Ecto neural progenitor cell (in vitro differentiated cells): ENCODE measurements around the gene RMP24.
"Not testable (repeated sequence)": the region's sequence is repeated elsewhere in the genome, so short reads cannot be mapped to it uniquely, and the experiment has no call there.

Source experiments
- DNase-seq: peaks from one replicate; pipeline ENCODE4 v3.0.0-alpha.2; 2018; ENCODE audit warnings: low spot score

Gene RMP24

DNA sequence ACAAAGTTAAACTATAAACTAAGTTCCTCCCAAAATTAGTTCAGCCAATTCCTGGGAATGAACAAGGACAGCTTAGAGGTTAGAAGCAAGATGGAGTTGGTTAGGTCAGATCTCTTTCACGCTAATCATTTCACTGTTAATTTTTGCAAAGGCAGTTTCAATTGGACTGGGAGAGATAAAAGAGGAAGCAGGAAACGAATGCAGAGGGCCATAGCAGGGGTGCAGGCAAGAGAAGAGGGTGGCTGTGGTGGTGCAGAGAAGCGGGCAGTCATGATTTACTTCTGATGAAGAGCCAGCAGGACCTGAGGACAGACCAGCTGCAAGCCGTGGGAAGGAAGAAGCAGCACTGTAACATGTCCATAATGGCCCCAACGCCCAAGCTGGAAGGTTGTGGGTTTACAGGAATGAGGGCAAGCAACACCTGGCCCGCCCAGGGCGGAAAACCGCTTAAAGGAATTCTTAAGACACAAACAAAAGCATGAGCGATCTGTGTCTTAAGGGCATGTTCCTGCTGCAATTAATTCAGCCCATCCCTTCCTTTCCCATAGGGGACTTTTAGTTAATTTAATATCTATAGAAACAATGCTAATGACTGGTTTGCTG is 4.1 kb upstream of the RMP24 start:
- no peak for DNase-seq

DNA sequence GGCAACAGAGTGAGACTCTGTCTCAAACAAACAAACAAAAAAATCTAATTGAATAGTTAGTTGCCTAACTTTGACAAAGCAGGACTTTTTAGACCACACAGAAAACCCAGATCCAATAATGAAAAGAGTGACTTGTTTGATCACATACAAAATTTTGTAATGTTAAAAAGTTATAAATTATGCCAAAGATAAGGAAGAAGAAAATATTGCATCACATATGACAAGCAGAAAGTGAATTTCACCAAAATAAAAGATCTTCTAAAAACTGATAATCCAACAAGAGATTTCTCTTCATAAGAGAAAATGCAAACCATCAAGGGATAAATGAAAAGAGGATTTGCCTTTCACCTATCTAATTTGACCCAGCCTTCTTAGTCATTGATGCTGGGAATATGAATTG is 2.8 kb upstream of the RMP24 start:
- no peak for DNase-seq

DNA sequence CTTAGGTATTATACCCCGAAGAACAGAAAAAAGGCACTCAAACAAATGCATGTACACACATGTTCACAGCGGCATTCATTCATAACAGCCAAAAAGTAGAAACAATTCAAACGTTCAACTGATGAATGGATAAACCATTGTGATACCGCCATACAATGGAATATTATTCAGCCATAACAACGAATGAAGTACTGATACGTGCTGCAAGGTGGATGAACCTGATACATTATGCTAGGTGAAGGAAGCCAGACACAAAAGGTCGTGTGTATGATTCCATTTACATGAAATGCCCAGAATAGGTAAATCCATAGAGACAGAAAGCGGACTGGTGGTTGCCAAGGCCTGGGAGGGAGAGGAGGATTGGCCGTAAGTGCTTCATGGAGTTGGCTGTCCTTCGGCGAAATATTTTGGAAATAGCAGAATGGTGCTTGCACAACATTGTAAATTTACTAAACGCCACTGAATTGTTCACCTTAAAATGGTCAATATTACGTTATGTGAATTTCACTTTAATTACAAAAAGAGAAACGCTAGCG is 750 bp upstream of the RMP24 start:
- DNase-seq = no peak

DNA sequence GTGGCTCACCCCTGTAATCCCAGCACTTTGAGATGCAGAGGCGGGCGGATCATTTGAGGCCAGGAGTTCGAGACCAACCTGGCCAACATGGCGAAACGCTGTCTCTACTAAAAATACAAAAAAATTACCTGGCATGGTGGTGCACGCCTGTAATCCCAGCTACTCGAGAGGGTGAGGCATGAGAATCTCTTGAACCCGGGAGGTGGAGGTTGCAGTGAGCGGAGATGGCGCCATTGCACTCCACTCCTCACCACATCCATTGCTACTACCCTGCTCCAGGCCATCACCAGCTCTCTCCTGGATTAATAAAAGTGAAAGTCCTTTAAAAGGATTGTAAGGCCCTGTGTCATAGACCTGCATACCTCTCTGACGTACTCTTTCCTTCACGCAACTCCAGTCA is 1.2 kb downstream of the RMP24 start:
- no peak for DNase-seq

DNA sequence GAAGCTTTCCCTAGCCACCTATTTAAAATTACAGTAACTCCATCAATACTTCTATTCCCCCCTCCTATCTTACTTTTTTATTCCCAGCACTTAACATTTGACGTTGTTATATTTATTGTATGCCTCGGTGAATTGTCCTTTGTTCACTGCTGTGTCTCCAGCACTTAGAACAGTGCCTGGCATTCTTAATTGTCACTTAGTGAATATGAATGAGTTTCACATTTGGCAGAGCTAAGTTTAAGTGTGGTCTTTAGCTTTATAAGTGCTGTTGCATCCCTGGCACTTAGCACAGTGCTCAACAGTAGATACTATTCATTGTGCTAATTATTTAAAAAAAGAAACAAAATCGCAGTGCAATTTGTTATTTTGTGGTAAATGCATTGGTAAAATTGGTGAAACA is 1.7 kb downstream of the RMP24 start:
- no peak for DNase-seq

DNA sequence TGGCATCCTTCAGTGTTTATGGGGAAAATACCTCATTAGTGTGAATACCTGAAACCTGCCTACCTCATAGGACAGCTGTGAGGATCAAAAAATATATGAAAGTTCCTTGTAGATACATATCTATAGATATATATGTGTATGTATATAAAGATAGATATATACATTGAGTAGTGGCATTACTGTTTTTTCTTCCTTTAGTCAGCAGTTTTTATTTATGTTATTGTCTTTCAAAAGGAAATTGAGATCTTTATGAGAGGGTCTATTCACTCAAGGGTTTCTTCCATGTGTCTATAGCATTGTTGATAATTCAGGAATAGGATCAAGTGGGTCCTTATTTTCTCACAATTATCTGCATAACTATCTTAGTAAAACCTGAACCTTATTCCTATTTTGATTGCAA is 6.6 kb downstream of the RMP24 start:
- DNase-seq = no peak

DNA sequence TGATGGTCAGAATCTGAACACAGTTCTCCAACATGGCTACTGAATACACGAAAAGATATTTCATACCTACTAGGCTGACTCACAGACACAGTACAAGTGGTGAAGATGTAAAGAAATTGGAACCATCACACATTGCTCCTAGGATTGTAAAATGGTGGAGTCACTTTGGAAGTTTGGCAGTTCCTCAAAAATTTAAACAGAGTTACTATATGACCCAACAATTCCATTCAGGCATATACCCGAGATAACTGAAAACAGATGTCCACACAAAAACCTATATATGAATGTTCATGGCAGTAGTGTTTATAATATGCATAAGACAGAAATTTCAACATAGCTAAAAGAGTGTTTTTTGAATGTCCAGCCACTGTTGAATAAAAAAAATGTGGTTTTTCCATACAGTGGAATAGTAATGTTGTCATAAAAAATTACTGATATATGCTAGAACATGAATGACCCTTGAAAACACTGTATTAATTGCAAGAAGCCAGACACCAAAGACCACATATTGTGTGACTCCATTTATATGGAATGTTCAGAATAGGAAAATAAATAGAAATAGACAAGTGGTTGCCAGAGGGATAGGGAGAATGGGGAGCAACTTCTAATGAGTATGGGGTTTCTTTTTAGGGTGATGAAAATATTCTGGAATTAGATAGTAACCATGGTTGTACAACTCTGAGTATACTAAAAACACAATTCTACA is 10.1 kb downstream of the RMP24 start:
- no peak for DNase-seq

DNA sequence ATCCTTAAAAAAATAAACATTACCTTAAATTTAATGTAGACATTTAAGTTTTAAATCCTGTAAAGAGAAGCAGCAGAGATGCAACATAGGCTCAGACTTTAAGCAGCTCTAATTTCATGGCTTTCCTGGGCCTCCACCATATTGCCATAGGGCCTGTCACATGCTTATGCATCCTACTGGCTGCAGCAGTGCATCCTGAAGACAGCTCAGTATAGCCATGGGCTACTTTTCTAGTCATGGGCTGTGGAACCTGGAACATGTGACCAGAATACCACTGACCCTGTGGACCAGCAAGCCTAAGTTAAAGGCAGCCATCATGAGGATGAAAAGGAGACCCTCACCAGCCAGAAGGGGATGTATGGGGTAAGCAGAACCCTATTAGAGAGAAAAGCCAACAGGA is 10.7 kb downstream of the RMP24 start:
- no peak for DNase-seq

DNA sequence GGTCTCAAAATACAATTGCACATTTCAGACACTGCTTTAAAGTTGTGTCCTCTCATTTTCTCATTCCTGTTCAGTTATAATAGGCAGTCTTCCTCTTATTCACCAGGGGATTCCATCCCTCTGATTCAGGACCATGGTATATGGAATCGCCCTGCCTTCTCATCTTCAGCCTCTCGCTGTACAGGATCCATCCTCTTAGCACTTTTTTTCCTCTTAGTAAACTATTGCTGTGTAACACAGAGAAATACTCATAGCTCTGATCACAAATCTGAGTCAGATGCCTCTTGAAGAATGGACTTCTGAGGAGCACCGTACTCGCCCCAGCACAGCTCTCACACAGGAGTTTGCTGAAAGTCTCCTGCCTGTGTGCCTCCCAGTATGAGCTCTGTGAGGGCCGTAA is 11.3 kb downstream of the RMP24 start:
- DNase-seq = no peak

DNA sequence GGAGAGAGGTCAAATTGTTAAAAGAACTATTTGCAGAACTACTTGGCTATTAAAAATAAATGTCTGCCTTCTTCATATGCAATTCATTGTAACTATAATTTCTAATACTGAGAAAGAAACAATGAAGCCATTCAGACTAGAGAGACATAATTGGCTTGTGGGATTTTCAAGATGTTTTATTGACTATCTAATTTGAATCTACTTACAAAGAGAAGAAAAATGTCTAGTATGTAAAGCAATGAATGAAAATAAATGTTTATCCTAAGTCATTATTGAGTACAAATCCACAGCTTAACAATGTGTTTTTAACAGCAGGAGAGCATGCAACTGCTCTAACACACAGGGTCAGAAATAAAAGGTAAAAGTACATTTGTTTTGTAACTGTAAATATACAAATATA is 19.2 kb downstream of the RMP24 start:
- no peak for DNase-seq

DNA sequence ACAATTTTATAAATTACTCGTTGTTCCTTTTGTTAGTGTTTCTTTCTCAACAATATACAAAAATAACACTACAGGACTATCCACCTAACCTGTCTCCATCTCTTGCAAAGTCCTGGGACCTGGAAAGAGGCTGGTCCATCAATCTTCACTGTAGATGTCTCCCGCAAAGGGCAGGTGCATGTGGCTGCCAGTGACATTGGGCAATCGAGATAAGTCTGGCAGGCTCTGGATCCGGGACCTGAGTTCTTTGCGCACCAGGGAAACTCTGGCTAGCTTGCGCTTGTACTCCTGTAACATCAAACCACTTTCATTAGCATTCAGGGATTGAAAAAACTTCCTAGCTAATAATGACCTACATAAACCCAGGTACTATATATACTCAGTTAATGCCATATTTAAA is 20.5 kb downstream of the RMP24 start:
- no peak for DNase-seq

DNA sequence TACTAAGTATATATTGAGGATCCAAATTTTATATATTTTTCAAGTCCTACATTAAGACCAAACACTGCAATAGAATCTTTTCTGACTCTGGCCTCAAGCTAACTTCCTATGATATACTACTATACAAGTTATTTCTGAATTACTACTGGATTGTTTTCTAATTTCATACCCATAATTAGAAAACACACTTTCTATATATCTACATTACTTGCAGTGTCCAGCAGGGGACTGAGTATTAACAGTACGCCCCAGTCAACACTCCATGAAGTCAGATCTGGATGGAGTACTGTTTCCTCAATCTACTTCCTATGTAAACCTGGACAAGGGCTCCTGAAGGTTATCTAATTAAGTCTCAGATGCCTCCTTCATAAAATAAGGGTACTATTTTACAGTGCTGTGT is 26.5 kb downstream of the RMP24 start:
- no peak for DNase-seq

DNA sequence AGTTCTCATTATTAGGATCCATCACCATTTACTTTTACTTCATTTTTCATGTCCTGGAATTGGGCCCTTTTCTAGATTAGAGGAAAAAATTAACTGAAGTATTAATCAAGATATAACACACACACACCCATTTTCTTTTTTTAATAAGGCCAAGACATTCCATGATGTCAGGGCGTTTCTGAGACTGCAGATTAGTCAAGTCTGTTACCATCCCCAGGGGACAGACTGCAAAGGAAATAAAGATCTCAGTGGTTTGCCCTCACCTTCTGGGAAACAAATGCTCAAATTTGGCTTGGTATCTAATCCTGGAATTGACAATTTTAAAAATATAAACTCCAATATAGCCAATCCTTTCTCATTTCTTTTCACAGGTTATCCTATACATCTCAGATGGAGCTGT is 27.4 kb downstream of the RMP24 start:
- no peak for DNase-seq

DNA sequence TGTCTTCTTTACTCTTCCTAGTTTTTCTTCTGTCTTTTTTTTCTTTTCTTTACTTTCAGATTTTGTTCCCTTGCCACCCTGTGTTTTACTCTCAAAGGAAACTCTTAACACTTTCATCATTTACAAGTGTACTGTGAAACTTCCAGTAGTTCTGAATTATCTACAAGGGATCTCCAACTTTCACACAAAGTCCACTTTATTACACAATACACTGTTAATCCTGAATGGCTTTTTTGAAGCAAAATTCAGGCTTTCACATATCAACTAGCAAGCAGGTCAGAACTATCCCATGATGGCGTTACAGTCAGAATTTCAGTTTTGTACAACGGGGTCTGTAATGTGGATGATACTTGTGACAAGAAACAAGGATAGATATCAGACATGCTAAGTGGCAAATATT is 34.5 kb downstream of the RMP24 start:
- DNase-seq = no peak

DNA sequence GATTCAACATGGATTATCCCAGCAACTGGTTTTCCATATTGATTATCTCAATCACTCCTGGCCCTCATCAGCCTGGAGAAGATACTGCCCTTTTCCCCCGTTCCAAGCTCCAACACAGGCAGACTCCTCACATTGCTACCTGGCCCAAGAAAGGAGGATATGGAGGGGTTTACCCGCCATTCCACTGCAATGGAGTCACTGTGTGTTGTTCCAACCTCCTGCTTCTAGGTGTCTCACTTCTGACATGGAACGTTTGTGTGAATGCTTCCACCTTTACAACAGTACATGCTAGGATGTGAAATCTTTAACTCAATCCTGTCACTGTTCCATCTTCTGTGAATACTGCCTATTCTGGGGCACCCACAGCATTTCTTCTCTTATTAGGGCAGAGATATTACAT is 36.7 kb downstream of the RMP24 start:
- no peak for DNase-seq

DNA sequence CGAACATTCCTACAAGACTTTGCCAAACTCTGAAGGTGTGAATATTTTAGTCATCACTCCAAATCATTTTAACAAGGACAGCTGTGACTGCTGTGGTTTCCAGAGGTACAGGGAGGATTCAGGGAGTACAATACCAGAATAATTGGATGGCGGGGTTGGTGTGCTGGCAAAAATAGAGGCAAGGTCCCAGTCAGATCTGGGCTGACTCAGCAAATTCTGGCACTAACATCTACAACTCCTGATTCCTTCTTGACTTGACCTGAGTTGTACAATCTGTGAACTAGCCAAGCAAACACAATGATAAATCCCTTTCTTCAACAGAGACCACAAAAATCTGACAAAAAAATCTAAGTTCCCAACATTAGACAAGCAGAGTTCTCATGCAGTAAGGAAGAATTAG is 40.4 kb downstream of the RMP24 start:
- DNase-seq = no peak

DNA sequence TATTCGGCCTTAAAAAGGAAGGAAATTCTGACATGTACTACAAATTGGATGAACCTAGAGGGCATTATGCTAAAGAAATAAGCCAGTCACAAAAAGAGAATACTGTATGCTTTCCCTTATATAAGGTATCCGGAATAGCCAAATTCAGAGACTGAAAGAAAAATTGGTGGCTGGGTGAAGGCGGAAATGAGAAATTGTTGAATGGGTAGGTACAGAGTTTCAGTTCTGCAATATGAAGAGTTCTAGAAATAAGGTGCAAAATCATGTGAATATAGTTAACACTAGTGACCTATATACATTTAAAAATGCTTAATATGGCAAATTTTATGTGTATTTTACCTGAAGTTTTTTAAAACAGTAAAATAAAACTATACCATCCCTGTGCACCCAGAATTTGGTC is 43.1 kb downstream of the RMP24 start:
- DNase-seq = no peak

DNA sequence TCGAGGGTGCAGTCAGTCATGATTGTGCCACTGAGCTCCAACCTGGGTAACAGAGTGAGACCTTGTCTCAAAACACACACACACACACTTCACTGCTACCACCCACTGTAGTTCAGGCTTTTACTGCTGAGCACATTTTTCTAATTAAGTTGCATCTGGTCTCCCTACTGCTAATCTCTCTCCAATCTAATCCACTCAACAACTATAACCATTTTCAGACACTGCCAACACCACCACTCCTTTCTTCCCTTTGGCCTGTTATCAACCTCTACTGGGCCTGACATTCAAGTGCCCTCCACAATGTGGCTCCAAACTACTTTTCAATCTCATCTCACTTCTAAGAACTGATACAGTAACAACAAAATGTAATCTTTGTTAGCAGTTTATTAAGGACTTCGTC is 44.8 kb downstream of the RMP24 start:
- no peak for DNase-seq

DNA sequence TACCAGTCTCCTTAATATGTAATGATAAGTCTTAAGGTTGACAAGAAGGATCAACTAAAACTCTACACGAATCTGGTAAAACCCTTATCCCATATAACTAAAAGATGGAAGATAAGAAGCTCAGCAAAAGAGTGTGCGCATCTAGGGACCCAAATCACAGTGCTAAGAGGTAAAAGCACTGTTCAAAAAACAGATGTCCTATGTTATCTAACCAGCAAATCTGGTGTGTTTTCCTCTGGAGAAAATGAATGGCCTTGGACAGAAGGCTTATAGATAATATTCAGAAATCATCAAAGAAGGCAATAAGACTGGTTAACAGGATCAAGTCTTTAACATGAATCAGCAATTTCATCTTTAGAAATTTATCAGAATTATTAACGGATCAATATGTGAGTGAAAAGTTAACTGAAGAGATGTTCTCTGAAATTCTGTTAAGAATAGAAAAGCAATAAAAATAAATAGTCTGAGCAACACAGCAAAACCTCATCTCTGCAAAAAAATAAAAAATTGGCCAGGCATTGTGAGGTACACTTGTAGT is 47.8 kb downstream of the RMP24 start:
- DNase-seq = no peak

DNA sequence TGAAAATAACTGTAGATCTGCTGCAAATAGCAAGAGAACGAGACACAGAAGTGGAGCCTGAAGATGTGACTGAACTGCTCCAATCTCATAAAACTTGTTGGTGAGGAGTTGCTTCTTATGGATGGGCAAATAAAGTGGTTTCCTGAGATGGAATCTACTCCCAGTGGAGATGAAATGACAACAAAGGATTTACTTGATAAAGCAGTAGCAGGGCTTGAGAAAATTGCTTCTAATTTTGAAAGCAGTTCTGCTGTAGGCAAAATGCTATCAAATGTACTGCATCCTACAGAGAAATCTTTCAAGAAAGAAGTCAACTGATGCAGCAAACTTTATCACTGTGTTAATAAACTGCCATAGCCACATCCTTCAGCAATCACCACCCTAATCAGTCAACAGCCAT is 50.9 kb downstream of the RMP24 start:
- no peak for DNase-seq

DNA sequence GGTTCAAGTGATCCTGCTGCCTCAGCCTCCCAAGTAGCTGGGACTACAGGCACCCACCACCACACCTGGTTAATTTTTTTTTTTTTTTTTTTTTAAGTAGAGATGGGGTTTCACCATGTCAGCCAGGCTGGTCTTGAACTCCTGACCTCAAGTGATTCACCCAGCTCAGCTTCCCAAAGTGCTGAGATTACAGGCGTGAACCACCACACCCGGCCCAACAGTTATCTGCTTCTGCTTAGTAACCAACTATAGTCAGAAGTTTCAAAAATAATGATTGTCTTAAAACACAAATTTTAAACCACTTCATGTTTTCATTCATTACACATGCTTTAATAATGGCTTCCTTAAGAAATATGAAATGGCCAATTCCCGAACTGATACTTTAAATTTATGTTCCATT is 51.8 kb downstream of the RMP24 start:
- not testable (repeated sequence) for DNase-seq

DNA sequence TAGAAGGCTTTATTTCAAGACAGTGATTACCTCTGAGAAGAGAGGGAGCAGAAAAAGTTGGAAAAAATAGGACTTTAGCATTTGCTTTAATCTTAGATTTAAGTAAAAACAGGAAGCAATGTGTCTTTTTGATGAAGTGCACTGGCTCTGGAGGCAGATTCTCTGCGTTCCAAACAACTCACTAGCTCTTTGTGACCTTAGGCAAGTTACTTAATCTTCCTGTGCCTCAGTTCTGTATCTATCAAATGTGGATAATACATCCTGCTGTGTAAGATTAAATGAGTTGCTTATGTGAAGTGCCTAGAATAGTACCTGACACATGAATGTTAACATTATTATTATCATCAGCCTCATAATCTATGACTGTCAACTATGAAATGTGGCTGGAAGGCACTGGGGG is 52.5 kb downstream of the RMP24 start:
- no peak for DNase-seq

DNA sequence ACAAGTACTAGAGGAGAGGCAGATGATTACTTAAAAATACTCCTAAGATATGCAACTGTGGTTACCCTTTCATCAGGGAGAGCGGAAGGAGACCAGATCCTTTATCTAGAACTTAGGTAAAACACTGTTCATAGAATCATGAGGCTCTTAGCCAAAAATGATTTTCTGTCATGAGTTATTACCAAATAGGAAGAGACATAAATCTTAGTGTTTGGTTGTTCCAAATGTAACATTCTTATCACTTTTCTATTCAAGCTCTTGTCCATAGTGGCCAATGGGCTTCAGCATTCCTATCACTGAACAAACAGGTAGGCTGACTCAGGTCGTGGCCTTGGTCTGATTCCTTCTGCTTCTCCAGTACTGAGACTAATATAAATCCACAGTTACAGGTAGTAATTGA is 56.4 kb downstream of the RMP24 start:
- no peak for DNase-seq
